Measurements from ENCODE around the gene KRT33B.

- TF ChIP-seq POLR2A (IDR thresholded peaks at IDR 0.05) (no peak), CTCF (IDR thresholded peaks at IDR 0.05) (no peak)
Measured at GRCh38 chr17:41383690-41384089, 14.1 kb upstream of the KRT33B start.
